ENCODE measurements around the gene EXOC4. TPM values are rescaled to one million over a fixed set of nuclear protein-coding genes. Genes with fewer than 3 reads are reported as not detected.

The EXOC4 gene
- total and polyA plus RNA-seq, 2 donors (not counting 3 experiments of a cell fraction or from before 2014, with no cell fraction given), result 20.3 to 73.1 TPM

GRCh38 chr7:133693281-133693680 lies 440.4 kb downstream of the EXOC4 start:
- no peak overlapping the region for H3K4me2 ChIP-seq (ENCODE audit: insufficient read depth, low read length)
- H3K9me3 ChIP-seq (replicated peaks; ENCODE audit: control insufficient read depth, insufficient read depth, low read length), result no peaks in the 10 kb centered on the region
- no peaks in the 10 kb centered on the region for H3K36me3 ChIP-seq (ENCODE audit: control insufficient read depth in 2 of 2, extremely low read depth in 1 of 2, insufficient read depth in 2 of 2, low read length in 2 of 2)
- no peak for FAIRE-seq
- dilution Hi-C loops (cut with MboI; ENCODE audit: extremely low pct_ligation_motif_present, low sequenced_read_pairs) (no loop called here), intact Hi-C loops (cut with micrococcal nuclease) (no loop called here)
- TF ChIP-seq, protein P1, sequence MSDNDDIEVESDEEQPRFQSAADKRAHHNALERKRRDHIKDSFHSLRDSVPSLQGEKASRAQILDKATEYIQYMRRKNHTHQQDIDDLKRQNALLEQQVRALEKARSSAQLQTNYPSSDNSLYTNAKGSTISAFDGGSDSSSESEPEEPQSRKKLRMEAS (IDR thresholded peaks at IDR 0.05; ENCODE audit: insufficient read depth, insufficient read length), result no peak
- TF ChIP-seq FOS (IDR thresholded peaks at IDR 0.05; ENCODE audit: borderline replicate concordance, insufficient read depth, low read length), result no peak
- no peak for TF ChIP-seq MYC (IDR thresholded peaks at IDR 0.05; ENCODE audit: low read depth, low read length)
- TF ChIP-seq CTCF (IDR thresholded peaks at IDR 0.05; ENCODE audit: extremely low read depth in 1 of 2, insufficient read depth in 1 of 2, low read depth in 1 of 2, low read length in 2 of 2), result no peak
- no peak for TF ChIP-seq POLR2A (IDR thresholded peaks at IDR 0.05; ENCODE audit: low read depth, low read length)
- TF ChIP-seq POLR2AphosphoS5 (IDR thresholded peaks at IDR 0.05; ENCODE audit: insufficient read depth, low read depth, low read length), result no peak
- TF ChIP-seq GATA2 (IDR thresholded peaks at IDR 0.05; ENCODE audit: insufficient read depth, insufficient read length, low read depth, low read length), result no peak
- no peak for TF ChIP-seq JUN (IDR thresholded peaks at IDR 0.05; ENCODE audit: borderline replicate concordance, insufficient read depth, insufficient read length, low read depth)
- TF ChIP-seq EZH2 (IDR thresholded peaks at IDR 0.05; ENCODE audit: borderline replicate concordance, low read depth, low read length, severe bottlenecking), result no peak
- no TSS peak for BruUV-seq (replicated peaks)
- H4K20me1 ChIP-seq (replicated peaks; ENCODE audit: control insufficient read depth, extremely low read depth, insufficient read depth, low read length), result no peaks in the 10 kb centered on the region
- H3K27ac ChIP-seq (ENCODE audit: insufficient read depth, low read depth, low read length), result no peak overlapping the region
- no peak overlapping the region for H3K4me3 ChIP-seq (replicated peaks in 1 of 3; ENCODE audit: insufficient read depth in 1 of 3, low read depth in 1 of 3, low read length in 3 of 3)
- H3K79me2 ChIP-seq (ENCODE audit: control insufficient read depth, insufficient read depth, low read length), result no peaks in the 10 kb centered on the region
- no peaks in the 10 kb centered on the region for H3K9me1 ChIP-seq (replicated peaks; ENCODE audit: control insufficient read depth, extremely low read depth, insufficient read depth, low read length)
- ChIA-PET POLR2A (no interaction called here), CTCF (no interaction called here)
- H3K4me1 ChIP-seq (ENCODE audit: control insufficient read depth, extremely low read depth, insufficient read depth, low read length), result no peaks in the 10 kb centered on the region
- no peaks in the 10 kb centered on the region for H3K27me3 ChIP-seq (ENCODE audit: control insufficient read depth in 2 of 2, insufficient read depth in 2 of 2, low read length in 2 of 2)
- H3K9ac ChIP-seq (replicated peaks; ENCODE audit: extremely low read depth, insufficient read depth, low read length), result no peak overlapping the region
- DNase-seq (ENCODE audit: low read depth, low spot score), result no peak
- H2AFZ ChIP-seq (ENCODE audit: low read depth, low read length), result no peak overlapping the region
